Sciatic nerve (tissue), 2 donors: ENCODE results near the gene ARMC2. TPM values are rescaled to one million over a fixed set of nuclear protein-coding genes. Genes with fewer than 3 reads are reported as not detected.
"Not testable (repeated sequence)": the region's sequence is repeated elsewhere in the genome, so short reads cannot be mapped to it uniquely, and the experiment has no call there.

ENCODE experiments used
- ATAC-seq: fragments of 200-7000 bp; cut with Tn5 transposase; one replicate; pipeline ENCODE4 v1.9.1; 2020; ENCODE audit warnings: mild to moderate bottlenecking, moderate library complexity
- DNase-seq: peaks from one replicate; pipeline ENCODE4 v3.0.0-alpha.2; 2020; ENCODE audit warnings: low spot score
- intact Hi-C: fragments of 100-400 bp; cut with DNase I; formaldehyde crosslinking; loops from one replicate; pipeline ENCODE4 v1.14.2; 2022
- total RNA-seq: library from RNA; stranded (reverse); fragmentation: NEBNext Ultra II Directional; extraction: Animal tissue kit (Norgen Biotek cat#: 25700); gene quantifications from one replicate; pipeline ENCODE4 v1.2.1, GENCODE V29; 2021
- donor health status: DM: no; HTN: no; CAD: no.
- donor health status: DM: no; HTN: no; CAD: no.

ARMC2 gene
- total RNA-seq, 1 donor from 2014 or later, result 17.2 TPM

DNA sequence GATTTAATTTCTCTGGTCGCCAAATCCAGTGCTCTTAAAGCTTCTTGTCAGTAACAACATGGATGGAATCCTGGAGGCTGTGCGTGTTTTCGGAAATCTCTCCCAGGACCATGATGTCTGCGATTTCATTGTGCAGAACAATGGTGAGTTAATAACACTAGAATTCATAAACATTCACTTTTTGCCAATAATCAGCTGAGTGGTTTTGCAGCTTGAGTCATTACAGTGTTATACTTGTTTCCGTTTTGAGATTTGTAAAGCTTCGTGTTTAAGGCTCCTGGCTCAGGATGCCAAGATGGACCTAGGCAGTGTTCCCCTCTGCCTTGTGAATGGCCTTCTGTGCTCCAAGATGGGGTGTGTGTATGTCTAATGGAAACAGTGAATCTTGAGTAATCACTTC lies 113.8 kb downstream of the ARMC2 start:
- no peak for ATAC-seq
- no peak for DNase-seq
- intact Hi-C loops, result no loop called here

DNA sequence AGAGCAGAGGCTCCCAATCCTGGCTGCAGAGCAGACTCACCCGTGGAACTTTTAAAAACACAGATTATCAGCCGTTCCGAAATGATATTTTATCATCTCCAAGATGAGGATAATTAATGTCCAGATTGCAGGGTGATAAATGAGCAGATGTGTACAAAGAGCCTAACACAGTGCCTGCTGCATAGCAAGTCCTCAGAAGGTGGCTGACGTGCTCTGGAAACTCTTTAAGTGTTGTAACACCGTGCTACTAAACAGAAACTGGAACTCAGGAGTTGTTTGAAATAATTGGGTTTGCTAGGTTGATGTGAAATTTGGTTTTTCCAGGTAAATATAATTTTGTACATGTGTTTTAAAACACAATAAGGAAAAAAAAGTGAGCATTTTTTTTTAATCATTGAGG lies 118.0 kb downstream of the ARMC2 start:
- intact Hi-C loops, result no loop called here
- no peak for DNase-seq
- no peak for ATAC-seq

DNA sequence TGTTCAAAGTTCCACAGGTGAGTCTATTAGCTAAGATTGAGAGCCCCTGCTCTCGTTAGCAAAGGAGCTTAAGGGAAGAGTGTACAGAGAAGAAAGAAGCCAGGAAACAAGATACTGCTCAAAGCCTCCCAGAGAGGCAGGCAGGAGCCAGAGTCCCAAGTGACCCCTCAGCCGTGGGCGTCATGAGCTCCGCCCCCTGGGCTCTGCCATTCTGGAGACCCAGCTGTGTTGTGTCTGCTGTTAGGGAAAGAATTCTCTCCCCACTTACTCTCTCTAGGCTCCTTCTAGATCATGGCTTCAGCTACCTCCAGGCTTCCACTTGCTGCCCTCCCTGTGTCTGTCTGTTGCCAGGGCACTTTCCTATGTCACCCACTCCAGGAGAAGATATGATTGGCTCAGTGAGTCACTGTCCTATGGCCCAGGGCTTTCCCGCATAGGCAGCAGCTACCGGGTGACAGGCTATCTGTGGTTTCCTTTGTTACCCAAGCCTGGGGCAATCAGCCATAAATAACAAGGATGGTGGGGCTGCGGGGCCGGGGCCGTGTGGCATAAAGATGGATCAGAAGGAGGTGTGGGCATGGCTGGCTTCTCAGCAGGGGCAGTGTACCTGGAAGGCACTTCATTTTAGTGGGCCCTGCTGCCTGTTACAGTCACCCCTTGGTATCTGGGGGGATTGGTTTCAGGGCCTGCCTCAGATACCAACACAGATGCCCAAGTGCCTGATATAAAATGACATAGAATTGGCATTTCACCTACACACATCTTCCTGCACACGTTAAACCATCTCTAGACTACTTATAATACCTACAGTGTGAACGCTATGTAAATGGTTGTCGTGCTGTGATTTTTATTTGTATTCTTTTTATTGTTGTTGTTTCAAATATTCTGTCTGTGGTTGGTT lies 118.9 kb downstream of the ARMC2 start:
- ATAC-seq (peak; percentile 57), DNase-seq (no peak)
- intact Hi-C loops, result no loop called here

DNA sequence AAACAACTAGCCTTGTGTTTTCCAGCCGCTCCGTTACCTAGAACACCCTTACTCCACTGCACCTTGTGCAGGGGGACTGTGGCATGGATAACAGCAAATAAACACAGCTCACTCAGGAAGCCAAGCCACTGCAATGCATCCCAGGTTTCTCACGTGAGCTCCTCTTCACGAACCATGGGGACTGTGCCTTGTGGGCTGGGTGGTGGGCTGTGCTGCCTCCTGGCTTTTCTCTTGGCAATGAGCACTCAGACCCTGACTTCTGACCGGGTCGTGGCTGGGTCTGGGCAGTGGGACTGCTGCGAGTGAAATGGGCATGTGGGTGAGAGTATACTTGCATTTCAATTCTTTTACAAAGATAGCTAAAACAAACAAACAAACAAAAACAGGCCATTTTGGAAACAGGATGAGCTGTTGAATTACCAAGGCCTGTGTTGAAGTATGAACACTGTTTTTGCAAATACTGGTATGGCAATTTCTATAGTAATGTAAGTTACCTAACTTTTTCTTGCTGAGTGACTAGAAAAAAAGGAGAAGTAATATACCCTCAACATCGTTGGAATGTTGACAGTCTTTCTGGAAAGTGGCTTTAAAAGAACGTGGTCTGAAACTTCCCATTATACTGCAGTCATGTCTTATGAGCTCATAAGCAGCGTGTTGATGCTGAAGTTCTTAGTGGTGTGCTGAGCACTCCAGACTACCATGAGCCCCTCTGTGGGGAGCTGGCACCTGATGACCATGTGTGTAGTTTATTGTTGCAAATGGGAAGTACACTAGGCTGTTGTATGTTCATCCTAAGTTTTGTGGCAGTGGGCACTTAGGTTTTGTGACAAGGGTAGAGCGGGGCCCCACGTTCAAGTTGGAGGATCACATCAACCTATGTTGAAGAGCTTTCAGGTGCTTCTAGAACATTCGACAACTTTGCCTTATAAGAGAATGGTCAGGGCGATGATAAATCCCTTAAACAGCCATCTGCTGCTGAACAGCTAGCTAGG lies 120.4 kb downstream of the ARMC2 start:
- intact Hi-C loops, result no loop called here

DNA sequence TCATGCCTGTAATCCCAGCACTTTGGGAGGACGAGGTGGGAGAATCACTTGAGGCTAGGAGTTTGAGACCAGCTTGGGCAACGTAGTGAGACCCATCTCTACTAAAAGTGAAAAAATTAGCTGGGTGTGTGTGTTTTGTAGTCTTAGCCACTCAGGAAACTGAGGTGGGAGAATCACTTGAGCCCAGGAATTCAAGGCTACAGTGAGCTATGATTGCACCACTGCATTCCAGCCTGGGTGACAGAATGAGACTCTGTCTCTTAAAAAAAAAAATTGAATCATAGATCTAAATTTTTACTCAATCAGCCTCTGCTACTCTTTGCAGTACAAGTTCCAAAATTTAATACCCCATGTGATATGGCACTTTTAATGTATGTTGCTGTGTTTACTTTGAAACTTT lies 121.6 kb downstream of the ARMC2 start:
- intact Hi-C loops, result no loop called here
- no peak for DNase-seq
- no peak for ATAC-seq

More for the DNA sequence above, 120.4 kb downstream of the ARMC2 start:
- ATAC-seq (peak; percentile 63), DNase-seq (no peak)

DNA sequence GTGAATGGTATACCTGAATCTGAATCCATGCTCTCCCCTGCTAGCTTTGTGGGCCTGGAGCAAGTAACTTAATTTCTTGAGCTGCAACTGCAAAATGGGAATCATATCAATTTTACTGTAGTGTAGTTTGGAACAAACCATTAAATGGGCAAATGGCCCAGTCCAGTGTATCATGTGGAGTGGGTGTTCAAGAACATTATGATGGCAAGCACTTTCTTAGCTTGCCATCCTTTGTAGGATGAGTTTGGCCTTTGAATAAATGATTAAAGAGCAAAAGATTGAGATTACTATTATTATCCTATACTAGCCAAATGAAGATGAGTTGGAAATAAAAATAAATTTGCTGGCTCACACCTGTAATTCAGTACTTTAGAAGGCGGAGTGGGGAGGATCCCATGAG lies 126.0 kb downstream of the ARMC2 start:
- no peak for ATAC-seq
- intact Hi-C loops, result no loop called here
- no peak for DNase-seq

DNA sequence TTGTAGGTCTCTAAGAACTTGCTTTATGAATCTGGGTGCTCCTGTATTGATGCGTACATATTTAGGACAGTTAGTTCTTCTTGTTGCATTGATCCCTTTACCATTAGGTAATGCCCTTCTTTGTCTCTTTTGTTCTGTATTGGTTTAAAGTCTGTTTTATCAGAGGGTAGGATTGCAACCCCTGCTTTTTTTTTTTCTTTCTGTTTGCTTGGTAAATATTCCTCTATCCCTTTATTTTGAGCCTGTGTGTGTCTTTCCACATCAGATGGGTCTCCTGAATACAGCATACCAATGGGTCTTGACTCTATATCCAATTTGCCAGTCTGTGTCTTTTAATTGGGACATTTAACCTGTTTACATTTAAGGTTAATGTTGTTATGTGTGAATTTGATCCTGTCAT lies 130.4 kb downstream of the ARMC2 start:
- DNase-seq, intact Hi-C loops, ATAC-seq: not testable (repeated sequence)

DNA sequence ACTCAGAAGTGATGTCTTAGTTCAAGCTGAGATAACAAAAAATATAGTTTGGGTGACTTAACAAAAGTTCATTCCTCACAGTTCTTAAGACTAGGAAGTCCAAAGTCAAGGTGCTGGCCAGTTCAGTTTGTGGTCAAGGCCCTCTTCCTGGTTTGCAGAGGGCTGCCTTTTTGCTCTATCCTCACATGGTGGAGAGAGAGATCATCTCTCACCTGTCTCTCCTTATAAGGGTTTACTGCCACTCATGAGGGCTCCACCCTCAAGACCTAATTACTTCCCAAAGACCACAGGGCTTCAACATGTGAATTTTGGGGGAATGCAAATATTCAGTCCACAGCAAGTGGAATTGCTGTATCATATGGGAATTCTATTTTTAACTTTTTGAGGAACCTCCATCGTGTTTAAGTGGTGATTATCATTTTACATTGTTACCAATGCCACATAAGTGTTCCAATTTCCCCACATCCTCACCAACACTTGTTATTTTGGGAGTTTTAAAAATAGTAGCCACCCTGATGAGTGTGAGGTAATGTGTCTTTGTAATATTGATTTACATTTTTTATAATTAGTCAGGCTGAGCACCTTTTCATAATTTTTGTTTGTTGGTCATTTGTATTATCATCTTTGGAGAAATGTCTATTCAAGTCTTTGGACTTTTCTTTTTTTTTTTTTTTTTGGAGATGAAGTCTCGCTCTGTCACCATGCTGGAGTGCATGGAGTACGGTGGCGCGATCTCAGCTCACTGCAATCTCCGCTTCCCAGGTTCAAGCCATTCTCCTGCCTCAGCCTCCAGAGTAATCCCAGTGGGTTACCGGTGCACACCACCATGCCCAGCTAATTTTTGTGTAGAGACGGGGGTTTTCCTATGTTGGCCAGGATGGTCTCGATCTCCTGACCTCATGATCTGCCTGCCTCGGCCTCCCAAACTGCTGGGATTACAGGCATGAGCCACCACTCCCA lies 134.2 kb downstream of the ARMC2 start:
- intact Hi-C loops, result no loop called here
- DNase-seq, result no peak
- ATAC-seq, result no peak

DNA sequence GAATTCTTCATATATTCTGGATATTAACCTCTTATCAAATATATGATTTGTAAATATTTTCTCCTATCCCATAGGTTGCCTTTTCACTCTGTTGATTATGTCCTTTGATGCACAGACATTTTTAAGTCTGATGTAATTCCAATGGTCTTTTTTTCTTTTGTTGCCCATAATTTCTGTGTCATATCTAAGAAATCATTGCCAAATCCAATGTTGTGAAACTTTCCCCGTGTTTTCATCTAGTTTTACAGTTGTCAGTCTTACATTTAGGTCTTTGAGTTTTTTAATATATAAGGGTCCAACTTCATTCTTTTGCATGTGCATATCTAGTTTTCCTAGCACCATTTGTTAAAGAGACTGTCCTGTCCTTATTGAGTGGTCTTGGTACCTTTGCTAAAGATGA lies 134.9 kb downstream of the ARMC2 start:
- ATAC-seq, result no peak
- intact Hi-C loops, result no loop called here
- no peak for DNase-seq

DNA sequence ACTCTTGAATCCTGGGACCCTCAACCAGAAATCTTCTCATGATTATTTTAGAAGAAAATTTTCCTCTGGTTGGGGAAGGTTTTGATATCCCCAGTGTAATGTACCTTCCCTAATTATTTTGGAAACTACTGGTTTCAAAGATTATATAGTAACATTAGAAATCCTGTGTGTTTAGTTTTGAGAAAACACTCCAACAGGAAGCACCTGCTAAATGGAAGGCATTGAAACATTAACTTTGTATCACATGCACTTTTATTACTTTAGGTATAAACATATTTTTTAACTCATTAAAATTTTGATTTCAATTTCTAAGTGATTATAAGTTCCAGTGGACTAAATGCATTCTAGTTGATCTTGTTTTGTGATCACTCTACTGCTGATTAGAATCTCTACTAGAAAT lies 137.1 kb downstream of the ARMC2 start:
- intact Hi-C loops, result no loop called here
- no peak for ATAC-seq

DNA sequence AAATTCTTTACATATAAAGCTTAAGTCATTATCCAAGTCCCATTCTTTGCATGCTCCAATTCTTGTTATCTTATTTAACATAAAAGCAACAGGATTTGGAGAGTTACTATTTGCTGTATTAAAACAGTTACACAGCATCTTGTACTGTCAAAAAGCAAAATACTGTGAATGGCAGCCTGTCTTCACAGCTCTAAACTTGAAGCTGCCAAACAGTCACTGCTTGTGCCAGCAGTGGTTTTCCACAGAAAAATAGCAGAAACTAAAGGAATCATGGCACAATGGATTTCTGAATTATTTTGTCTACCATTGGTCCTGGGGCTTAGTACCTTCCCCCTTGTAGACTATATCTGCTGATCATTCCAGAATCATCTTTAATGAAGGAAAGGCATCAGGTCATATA lies 138.9 kb downstream of the ARMC2 start:
- ATAC-seq (no peak), DNase-seq (no peak)
- intact Hi-C loops, result no loop called here

More for the DNA sequence above, 137.1 kb downstream of the ARMC2 start:
- no peak for DNase-seq

DNA sequence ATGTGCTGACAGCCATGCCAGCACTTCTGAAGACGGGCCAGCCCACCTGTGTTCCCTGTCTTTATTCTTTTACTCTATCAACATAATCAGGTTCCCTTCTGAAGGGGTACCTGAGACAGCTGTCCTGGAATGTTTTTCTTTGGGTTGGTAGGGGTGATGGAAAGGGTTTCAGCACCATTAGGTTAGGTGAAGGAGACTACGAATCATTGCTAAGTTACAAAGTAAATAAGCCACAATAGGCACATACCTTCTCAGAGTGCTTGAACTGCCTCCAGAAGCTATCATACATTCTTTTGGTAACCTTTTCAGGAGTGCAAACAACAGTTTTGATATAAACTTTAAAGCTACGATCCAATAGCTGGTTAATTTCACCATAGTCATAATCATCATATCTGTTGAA lies 140.1 kb downstream of the ARMC2 start:
- intact Hi-C loops, result no loop called here
- ATAC-seq (no peak), DNase-seq (no peak)

DNA sequence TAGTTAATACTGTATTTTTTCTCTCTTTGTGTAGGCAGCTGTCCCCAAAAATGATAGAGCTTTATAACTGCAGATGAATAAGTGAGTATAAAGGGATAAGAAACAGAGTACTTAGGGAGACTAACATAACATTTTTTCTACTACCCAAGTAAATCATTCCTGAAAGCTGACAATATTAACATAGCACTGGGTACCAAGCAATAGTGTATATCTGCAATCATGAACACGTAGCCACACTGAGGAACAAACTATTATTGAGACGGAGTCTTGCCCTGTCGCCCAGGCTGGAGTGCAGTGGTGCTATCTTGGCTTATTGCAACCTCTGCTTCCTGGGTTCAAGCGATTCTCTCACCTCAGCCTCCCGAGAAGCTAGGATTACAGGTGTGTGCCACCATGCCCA lies 140.5 kb downstream of the ARMC2 start:
- intact Hi-C loops, result no loop called here
- ATAC-seq, result no peak
- no peak for DNase-seq

DNA sequence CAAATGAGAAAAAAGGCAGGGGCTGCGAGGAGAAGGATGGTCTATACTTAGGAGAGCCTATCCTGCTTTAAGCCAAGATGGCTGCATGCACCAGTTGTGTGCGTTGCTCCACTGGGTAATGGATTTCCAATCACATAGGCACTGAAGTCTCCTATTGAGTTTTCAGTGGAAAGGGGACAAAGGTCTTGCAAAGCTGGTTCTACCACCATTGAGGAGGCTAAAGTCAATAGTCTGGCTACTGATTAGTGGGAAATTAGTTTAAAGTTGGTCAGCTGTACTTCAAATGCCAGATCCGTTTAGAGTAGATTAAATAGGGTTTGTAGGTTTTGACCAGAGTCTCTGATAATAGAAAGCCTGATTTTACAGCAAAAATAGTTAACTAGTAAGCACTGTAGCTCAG lies 141.5 kb downstream of the ARMC2 start:
- ATAC-seq, result no peak
- intact Hi-C loops, result no loop called here
- no peak for DNase-seq

DNA sequence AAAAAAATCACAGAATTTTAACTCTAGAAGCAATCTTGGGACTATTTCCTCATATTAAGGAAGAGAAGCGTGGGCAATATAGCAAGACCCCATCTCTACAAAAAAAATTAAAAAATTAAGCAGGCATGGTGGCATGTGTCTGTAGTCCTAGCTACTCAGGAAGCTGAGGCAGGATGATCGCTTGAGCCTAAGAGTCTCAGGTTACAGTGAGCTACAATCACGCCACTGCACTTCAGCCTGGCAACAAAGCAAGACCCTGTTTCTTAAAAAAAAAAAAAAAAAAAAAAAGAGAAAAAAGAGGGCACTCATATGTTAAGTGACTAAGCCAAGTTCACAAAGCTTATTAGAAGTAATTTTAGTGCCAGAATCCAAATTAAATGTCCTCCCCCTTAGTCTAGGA lies 145.7 kb downstream of the ARMC2 start:
- no peak for DNase-seq
- intact Hi-C loops, result no loop called here
- ATAC-seq, result no peak

DNA sequence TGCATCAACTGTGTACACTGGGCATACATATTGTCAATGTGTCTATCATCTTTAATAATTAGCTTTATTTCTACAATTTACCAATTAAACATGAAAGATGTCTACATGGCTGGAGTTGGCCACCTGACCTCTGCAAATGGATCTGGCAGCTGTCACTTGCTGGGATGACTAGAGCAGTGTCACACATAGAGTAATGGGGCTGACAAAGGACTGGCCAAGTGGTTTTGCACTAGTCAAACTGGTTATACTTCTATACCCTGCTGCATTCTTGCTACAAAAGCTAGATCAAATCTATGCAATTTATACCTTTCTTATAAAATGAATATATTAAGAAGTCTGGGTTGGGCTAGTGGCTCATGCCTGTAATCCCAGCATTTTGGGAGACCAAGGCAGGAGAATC lies 147.1 kb downstream of the ARMC2 start:
- ATAC-seq, result no peak
- intact Hi-C loops, result no loop called here
- DNase-seq, result no peak

DNA sequence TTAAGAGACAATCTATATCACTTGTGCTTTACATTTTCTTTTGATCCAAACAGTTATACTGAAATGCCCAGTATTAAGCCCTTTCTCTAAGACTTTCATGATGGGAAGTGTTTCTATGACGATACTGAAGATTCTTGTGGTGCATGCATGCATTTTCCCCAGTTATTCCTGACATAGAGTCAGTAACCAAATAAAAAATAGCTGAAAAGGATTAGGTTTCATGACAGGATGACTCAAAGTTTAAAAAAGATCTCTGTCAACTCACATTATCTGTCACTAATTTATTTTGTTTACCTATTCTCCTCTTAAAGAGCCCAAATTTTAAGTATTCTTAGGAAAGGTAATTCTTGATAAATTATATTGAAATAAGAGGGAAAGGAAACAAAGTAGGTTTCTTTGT lies 148.0 kb downstream of the ARMC2 start:
- no peak for ATAC-seq
- intact Hi-C loops, result no loop called here
- no peak for DNase-seq

DNA sequence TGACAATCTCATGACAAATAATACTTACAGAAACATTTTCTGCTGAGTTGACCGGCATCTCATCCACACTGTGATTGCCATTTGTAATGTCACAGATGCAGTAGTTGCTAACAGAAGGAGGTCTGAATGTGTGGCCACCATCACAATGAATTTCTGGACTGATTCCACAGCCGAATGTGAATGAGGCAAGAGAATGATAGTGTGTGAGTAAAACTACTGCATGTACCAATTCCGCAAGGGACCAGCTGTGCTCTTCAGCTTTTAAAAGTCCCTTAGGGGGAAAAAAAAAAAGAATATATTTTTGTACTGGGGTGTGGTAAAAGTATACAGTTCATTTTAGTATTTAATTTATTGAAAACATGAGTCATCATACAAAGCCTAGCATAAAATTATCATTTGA lies 150.3 kb downstream of the ARMC2 start:
- intact Hi-C loops, result no loop called here
- DNase-seq (no peak), ATAC-seq (no peak)

DNA sequence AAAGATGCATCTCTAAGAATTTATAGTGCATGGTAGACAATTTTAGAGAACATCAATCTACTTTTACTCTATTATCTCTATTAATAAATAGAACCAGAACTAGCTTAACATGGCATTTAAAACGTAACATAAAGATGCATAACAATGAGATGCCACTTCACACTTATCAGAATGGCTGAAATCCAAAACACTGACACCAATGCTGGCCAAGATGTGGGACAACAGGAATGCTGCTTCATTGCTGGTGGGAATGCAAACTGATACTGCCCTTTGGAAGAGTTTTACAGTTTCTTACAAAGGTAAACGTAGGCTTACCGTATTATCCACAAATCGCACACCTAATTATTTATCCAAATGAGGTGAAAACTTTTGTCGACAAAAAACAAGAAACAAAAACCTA lies 151.2 kb downstream of the ARMC2 start:
- ATAC-seq (no peak), DNase-seq (no peak)
- intact Hi-C loops, result no loop called here
